C4-2B (cell line): ENCODE data around the gene ZNF385D.

Experiments used
- CTCF ChIP-seq: fragments of 450-650 bp; conservative IDR thresholded peaks from 2 replicates; pipeline ENCODE4 v1.5.1; 2017; ENCODE audit warnings: mild to moderate bottlenecking
- ZFX ChIP-seq: fragments of 450-650 bp; IDR thresholded peaks from 2 replicates; pipeline ENCODE4 v1.6.1; 2017

GRCh38 chr3:21398461-21398860 lies 352.5 kb downstream of the ZNF385D start:
- TF ChIP-seq CTCF (no peak), ZFX (no peak)
